HG02938 (cell line): Measurements from ENCODE around the gene FYN.
A peak's percentile ranks its signal among the peaks of the same experiment; 100 is the strongest.

Experiments
- ATAC-seq: cut with Tn5 transposase; IDR thresholded peaks from one replicate; pipeline ENCODE4 v1.9.1; 2021; ENCODE audit warnings: mild to moderate bottlenecking, moderate library complexity; ENCODE audit not compliant: unreplicated experiment

Gene FYN

GRCh38 chr6:111757342-111757741, 115.9 kb downstream of the FYN start:
- no peak for ATAC-seq

DNA sequence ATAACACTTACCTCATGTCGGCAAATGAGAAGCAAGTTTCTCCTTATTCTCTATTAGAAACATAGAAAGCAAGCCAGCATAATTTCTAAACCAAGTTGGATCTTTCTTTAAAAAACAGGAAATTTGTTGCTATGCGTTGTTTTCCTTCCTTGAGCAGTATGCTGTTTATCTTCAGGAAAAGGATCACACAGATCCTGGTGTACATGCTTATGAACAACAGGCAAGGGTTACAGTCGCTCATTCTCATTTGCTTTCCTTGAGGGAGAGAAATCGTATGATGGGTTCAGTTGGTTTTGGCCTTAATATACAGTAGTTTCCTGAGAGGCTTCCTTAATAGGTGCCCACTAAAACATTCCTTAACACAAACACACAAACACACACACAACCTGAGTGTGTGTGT, 118.8 kb downstream of the FYN start:
- ATAC-seq: no peak

DNA sequence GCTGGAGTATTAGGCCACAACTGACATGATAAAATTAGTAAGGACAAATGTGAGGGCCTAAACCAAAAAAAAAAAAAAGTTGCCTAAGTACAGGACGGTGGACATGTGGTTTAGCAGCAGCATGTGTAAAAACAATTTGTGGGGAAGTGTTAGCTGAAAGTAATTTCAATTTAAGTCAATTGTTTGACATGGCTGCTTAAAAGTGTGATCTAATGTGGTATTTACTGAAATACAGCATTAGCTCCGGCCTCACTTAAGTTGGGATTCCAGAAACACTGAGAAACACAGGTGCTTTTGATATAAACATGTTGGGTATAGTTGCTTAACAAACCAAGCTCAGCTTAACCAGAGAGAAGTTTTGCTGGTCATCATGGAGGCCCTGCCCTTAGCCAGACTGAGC, 119.7 kb downstream of the FYN start:
- no peak for ATAC-seq

- ATAC-seq: no peak
These were observed 120.8 kb downstream of the FYN start for GRCh38 chr6:111752476-111752875.

DNA sequence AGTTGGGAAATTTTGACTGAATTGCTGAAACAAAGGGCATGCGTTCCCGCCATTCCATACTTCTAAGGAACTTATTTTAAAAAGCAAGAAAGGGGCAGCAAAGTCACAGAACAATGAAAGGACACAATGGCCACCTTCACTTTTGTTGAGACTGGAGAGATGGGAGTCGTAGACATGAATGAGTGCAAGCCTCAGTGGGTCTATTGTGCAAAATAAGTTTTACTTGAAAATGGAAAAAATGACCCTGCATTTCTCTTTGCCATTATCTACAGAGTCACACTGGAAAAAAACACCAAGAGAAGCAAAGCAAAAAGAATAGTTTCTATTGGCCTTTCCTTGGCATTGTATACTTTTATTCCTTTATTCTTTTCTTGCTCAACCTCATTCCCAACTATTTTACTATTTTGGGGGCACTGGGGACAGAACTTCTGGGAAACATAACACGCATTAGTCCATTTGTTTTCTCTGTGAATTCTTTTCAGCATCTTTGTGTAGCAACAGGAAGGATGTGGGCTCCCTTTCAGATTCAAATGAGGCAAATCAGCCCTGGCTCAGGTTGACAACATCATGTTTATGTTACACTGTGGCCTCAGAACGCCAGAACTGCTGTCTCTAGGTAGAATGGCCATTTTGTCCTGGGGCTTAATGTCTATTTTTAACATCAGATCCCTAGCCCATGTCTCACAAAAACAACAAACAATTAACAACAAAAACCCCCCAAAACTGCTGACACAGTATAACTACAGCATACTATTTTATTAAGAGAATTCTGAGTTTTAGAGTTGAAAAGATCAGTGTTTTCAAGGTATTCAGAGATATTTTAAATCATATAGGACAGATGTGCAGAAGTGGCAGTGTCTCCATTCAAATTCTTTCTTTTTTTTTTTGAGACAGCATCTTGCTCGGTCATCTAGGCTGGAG, 122.2 kb downstream of the FYN start:
- peak; percentile 96 for ATAC-seq

GRCh38 chr6:111750153-111750552, 123.1 kb downstream of the FYN start:
- ATAC-seq: no peak

DNA sequence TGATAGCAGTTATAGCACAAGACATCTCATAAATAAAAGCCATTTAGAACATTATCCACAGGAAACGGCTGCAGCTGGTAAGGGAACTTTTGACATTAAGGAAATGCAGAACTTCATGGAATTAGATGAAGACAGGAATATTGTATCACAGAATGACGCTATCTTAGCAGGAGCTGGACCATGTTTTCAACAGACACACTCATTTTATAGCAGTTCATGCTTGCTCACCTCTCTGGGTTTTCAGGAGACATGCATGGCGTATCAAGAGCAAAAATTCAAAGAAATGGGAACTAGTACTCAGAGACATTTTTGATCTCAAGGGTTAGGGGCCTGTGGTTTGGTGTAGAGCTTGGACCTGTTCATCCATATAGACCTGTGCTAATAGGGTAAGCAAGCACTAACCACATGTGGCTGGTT, 125.0 kb downstream of the FYN start:
- ATAC-seq: no peak

DNA sequence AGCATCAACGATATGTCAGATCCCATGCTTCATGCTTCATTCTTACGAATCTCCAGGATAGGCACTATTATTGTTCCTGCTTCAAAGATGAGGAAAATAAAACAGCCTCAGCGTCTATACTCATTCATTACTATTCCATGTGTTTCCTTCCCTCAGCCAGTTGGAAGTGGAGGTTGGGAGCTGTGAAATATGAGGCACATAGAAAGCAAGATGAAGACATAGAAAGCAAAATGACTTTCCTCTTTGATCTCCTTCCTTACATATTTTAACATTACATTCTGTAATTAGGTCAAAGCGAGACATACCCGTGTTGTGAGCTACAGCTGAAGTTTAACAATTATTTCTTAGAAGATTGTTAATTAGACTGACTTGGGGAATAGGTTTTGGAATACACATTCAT, 125.4 kb downstream of the FYN start:
- ATAC-seq: no peak

DNA sequence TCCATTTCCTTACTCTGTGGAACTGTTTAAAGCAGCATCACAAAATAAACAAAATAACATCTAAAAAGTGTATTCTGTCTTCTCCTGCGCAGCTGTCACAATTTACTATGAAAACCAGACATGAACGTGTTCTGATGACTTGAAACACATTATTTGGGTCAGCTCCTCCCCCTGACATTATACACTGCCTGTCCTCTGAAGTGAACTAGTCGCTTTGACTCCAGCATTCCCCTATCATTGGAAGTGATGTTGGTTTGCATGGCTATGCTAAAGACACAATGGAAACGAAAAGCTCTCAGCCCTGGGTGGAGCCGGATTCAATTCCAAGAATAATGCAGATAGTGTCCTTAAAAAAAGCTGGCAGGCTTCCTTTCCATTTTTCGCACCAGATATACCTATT, 125.9 kb downstream of the FYN start:
- no peak for ATAC-seq

DNA sequence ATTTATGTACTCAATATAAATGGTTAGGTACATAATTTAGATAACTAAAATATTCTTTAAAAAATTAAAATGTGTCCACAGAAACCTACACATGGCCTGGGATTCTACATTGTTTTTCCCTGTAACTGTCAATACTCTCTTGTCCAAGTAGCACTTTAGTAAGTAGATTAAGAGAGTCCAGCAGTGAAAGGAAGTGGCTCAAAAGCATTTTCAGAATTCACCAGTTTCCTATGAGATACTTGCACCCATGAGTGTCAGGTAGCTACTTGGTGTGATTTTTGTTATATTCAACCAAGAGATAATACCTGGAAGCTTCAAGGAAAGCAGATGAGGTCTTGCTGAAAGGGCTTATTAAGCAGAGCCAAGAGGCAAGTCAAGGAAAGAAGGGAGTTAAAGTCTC, 126.3 kb downstream of the FYN start:
- ATAC-seq: no peak

- ATAC-seq: no peak
These were observed 127.6 kb downstream of the FYN start for GRCh38 chr6:111745636-111746035.

DNA sequence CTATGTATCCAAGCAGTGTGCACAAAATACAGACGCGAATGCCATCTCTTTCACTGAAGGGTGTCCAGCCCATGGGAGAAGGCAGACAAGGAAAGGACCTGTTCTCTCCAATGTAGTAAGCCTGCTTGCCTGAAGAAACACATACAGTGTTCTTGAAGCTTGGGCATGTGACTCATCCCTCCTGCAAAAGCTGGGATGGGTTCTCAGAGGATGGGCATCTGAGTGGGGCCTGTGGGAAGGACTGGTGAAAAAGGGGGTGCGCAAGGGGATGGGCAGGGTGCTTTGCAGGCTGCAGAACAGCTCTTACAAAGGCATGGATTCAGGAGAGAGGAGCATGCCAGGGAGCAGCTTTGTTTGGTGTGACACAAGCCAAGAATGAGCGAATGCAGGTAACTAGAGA, 128.1 kb downstream of the FYN start:
- no peak for ATAC-seq

DNA sequence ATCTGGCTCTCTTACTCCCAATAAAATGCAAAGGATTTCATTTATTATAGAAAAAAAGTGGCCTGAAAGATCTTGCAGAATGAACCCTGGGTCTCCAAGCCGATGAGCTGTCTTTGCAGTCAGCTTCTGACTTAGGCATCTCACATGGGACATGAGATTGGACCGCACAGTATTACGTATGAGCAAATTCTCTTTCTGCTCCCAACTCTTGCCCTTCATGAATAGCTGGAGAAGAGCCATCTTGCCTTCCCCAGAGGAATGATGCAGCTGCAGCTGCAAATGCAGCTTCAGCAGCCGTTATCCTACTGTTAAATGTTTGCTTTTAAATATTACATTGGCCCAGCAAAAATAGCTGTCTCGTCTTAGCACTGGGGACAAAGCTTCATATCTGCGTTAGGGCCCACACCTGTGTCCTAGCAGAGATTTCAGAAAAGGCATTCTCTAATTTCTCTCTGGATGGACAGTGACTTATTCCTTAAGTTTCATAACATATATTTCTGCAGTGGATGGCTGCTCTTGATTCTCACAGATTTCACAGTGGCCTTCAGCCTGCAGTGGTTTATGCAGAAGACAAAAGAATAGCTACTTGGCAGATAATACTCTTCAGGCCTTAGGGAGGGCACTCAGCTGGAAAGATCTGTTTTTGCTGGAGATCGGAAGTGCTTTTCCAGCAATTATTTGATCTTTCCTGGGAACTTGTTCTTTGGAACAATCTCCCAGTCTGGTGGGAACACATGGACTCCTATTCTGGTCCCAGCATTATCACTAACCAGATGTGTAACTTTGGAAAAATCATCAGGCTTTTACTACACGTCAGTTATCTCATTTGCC, 129.2 kb downstream of the FYN start:
- no peak for ATAC-seq

DNA sequence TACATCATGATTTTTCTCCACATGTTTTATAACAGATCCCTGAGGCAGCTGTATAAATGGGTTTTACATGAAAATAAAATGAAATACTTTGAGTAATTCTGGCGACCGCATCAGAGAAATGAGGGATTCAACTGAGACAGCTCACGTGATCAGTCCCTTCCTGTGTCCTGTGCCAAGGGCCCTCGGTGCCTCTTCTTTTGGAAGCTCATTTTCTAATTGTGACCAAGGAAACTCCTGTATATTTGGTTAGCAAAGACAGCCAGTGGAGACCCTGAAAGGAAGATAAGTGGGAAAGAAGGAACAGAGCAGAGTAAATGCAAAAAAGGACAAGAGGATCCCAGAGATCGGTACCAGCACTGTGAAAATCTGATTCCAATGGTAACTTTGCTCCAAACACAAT, 129.9 kb downstream of the FYN start:
- ATAC-seq: no peak

- ATAC-seq: peak; percentile 55
These were observed 131.9 kb downstream of the FYN start for GRCh38 chr6:111741177-111741952.

- no peak for ATAC-seq
These were observed 132.7 kb downstream of the FYN start for GRCh38 chr6:111740506-111740905.

- ATAC-seq: peak; percentile 61
These were observed 134.0 kb downstream of the FYN start for GRCh38 chr6:111739257-111739696.

DNA sequence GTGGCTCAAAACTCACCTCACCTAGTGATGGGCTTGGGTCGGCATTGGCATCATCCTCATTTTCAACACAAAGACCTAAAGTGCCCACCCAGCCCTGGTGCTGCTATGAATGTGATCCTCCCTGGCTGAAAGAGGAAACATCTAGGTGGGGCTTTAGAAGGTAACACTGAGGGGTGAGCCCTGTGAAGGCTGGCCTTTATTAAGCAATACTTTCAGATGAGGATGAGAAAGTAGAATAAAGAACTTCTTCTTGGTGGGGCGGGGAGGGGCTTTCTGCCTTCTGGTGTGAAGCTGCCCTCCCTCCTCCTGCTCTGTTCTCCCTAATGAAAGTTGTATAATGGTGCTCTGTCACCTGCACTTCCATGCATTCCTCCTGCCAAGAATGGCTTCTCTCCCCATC, 134.6 kb downstream of the FYN start:
- no peak for ATAC-seq

DNA sequence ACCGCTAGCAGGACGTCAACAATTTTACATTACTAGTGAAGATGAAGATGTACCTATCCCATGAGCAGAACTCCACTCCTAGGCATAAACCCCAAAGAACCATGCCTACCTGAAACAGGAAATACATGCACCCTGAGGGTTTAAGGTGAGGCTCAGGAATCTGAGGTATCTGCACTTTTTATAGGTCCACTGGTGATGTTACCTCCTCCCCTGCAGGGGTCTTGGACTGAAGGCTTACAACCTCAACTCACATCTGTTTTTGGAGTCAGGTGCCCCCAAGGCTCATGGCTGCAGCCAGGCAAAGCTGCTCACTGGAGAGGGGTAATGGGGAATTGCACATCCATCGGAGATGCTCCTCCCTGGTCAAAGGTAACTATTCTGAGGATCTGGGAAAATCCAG, 135.1 kb downstream of the FYN start:
- ATAC-seq: no peak

- ATAC-seq: no peak
These were observed 136.2 kb downstream of the FYN start for GRCh38 chr6:111737065-111737521.

- ATAC-seq: no peak
These were observed 137.1 kb downstream of the FYN start for GRCh38 chr6:111736005-111736608.
